Endothelial cell of umbilical vein (primary cell): ENCODE results near the gene ZFYVE28.

Source experiments
- EZH2 ChIP-seq: IDR thresholded peaks from 2 replicates; pipeline ENCODE4 v1.6.1; 2012; ENCODE audit warnings: borderline replicate concordance, low read depth, mild to moderate bottlenecking, moderate library complexity, low read length, inconsistent platforms; ENCODE audit not compliant: severe bottlenecking
- POLR2A ChIP-seq: IDR thresholded peaks from 2 replicates; pipeline ENCODE4 v1.6.1; 2012; ENCODE audit warnings: low read depth, mild to moderate bottlenecking, control low read depth, low read length
- POLR2AphosphoS5 ChIP-seq: IDR thresholded peaks from 2 replicates; pipeline ENCODE4 v1.6.1; 2012; ENCODE audit warnings: low read depth, mild to moderate bottlenecking, control low read depth, low read length, moderate library complexity; ENCODE audit not compliant: insufficient read depth
- TF ChIP-seq, protein P1 (sequence below), 2 donors: IDR thresholded peaks; 1 replicate in 1 of 2; 2 replicates in 1 of 2; pipeline ENCODE4 v1.5.1; 2011; ENCODE audit warnings: low read length in 2 of 2, mild to moderate bottlenecking in 2 of 2, moderate library complexity in 2 of 2, control low read depth in 1 of 2, inconsistent platforms in 1 of 2, low read depth in 1 of 2; ENCODE audit not compliant: insufficient read depth in 1 of 2; ENCODE audit errors: extremely low read depth in 1 of 2
- TF ChIP-seq, protein P2 (sequence below): IDR thresholded peaks from 2 replicates; pipeline ENCODE4 v1.6.1; 2011; ENCODE audit not compliant: insufficient read depth, insufficient read length

DNA sequence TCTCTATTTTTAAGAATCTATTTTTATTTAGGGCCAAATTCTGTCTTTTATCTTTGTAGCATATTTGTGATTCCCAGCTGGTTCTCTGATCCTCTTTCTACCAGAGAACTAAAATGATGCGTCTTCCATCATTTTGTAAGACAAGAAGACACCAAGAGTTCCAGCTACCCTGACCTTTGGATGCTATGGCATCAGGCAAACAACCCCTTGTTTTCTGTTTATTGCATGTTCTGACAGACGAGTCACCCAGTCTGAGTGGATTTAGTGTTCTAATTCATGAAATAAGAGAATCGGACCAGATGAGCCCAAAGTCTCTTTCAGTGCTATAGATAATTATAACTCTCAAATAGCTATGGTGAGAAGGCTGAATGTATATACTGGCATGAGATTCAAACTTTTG is 69.7 kb downstream of the ZFYVE28 start:
- no peak for TF ChIP-seq POLR2AphosphoS5
- TF ChIP-seq, protein P1, sequence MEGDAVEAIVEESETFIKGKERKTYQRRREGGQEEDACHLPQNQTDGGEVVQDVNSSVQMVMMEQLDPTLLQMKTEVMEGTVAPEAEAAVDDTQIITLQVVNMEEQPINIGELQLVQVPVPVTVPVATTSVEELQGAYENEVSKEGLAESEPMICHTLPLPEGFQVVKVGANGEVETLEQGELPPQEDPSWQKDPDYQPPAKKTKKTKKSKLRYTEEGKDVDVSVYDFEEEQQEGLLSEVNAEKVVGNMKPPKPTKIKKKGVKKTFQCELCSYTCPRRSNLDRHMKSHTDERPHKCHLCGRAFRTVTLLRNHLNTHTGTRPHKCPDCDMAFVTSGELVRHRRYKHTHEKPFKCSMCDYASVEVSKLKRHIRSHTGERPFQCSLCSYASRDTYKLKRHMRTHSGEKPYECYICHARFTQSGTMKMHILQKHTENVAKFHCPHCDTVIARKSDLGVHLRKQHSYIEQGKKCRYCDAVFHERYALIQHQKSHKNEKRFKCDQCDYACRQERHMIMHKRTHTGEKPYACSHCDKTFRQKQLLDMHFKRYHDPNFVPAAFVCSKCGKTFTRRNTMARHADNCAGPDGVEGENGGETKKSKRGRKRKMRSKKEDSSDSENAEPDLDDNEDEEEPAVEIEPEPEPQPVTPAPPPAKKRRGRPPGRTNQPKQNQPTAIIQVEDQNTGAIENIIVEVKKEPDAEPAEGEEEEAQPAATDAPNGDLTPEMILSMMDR (IDR thresholded peaks at IDR 0.05; ENCODE audit: extremely low read depth in 1 of 2, insufficient read depth in 1 of 2, low read depth in 1 of 2, low read length in 2 of 2): no peak
- TF ChIP-seq EZH2: no peak
- TF ChIP-seq, protein P2, sequence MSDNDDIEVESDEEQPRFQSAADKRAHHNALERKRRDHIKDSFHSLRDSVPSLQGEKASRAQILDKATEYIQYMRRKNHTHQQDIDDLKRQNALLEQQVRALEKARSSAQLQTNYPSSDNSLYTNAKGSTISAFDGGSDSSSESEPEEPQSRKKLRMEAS: no peak
- no peak for TF ChIP-seq POLR2A
